Activated B cell treated with CpG ODN at 0.5 μM for 24 hours (primary cell): ENCODE data around the gene NTF3. TPM values are rescaled to one million over a fixed set of nuclear protein-coding genes. Genes with fewer than 3 reads are reported as not detected.

ENCODE experiments used
- ATAC-seq: fragments of 200-7000 bp; cut with Tn5 transposase; one replicate; pipeline ENCODE4 v1.10.0; 2021; ENCODE audit warnings: low read depth, mild to moderate bottlenecking, moderate library complexity
- CTCF ChIA-PET: fragments of 350-600 bp; sonication (Branson Sonifier 250); formaldehyde crosslinking; loops from one replicate; lab custom pipeline; 2021; ENCODE audit warnings: antibody characterized with exemption; lab: Charles Lee
- POLR2A ChIA-PET: fragments of 350-600 bp; sonication (Branson Sonifier 250); formaldehyde crosslinking; loops from one replicate; lab custom pipeline; 2021; ENCODE audit warnings: antibody characterized with exemption; lab: Charles Lee
- DNase-seq: peaks from one replicate; pipeline ENCODE4 v3.0.0; 2022
- H3K27ac Mint-ChIP-seq: one replicate; pipeline ENCODE4 v1.8.0; 2020; ENCODE audit warnings: mixed read lengths
- H3K27me3 Mint-ChIP-seq: one replicate; pipeline ENCODE4 v1.8.0; 2021; ENCODE audit warnings: mixed read lengths
- H3K36me3 Mint-ChIP-seq: one replicate; pipeline ENCODE4 v1.8.0; 2021; ENCODE audit warnings: low read depth, mixed read lengths
- H3K4me1 Mint-ChIP-seq: one replicate; pipeline ENCODE4 v1.8.0; 2021; ENCODE audit warnings: mixed read lengths
- H3K4me3 Mint-ChIP-seq: one replicate; pipeline ENCODE4 v1.8.0; 2020; ENCODE audit warnings: mild to moderate bottlenecking, mixed read lengths
- H3K9me3 Mint-ChIP-seq: one replicate; pipeline ENCODE4 v1.8.0; 2020; ENCODE audit warnings: mixed read lengths
- intact Hi-C: fragments of 100-400 bp; cut with micrococcal nuclease; formaldehyde crosslinking; loops from one replicate; pipeline ENCODE4 v1.15.1; 2024
- total RNA-seq: library from RNA; stranded (reverse); gene quantifications from 2 replicates; pipeline ENCODE4 v1.2.3, GENCODE V29; 2022
- TF ChIP-seq, protein P1 (sequence below): fragments of 200-600 bp; IDR thresholded peaks from one replicate; pipeline ENCODE4 v1.8.0; 2022; ENCODE audit warnings: antibody characterized with exemption, mild to moderate bottlenecking

Gene NTF3
- total RNA-seq, 1 donor from 2014 or later: not detected

DNA sequence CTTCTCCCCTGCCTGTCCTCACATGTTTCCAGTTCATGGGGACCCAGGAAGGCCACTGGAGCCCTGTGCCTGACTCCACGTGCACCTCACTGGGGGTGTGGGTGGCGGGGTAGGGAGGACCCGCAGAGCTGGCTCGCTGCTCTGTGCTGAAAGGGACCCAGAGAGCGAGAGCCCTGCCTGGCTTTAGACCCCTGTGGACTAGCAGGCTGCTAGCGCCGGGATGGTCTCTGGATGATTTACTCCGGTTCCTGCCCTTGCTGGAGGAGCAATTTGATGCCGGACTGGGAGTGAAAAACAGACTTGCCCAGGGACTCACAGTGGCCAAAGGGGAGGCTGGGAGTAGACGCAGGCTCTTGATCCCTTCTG is 49.0 kb downstream of the NTF3 start:
- DNase-seq: no peak
- TF ChIP-seq, protein P1, sequence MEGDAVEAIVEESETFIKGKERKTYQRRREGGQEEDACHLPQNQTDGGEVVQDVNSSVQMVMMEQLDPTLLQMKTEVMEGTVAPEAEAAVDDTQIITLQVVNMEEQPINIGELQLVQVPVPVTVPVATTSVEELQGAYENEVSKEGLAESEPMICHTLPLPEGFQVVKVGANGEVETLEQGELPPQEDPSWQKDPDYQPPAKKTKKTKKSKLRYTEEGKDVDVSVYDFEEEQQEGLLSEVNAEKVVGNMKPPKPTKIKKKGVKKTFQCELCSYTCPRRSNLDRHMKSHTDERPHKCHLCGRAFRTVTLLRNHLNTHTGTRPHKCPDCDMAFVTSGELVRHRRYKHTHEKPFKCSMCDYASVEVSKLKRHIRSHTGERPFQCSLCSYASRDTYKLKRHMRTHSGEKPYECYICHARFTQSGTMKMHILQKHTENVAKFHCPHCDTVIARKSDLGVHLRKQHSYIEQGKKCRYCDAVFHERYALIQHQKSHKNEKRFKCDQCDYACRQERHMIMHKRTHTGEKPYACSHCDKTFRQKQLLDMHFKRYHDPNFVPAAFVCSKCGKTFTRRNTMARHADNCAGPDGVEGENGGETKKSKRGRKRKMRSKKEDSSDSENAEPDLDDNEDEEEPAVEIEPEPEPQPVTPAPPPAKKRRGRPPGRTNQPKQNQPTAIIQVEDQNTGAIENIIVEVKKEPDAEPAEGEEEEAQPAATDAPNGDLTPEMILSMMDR: no peak
- Mint-ChIP-seq H3K4me3 (no peak overlapping the region), H3K27me3 (peaks cover 1% of the 10 kb centered on the region), H3K27ac (no peak overlapping the region), H3K4me1 (peaks cover 18% of the 10 kb centered on the region), H3K9me3 (no peaks in the 10 kb centered on the region), H3K36me3 (no peaks in the 10 kb centered on the region)
- ChIA-PET POLR2A (no interaction called here), CTCF (no interaction called here)
- ATAC-seq: no peak
- intact Hi-C loops: no loop called here

DNA sequence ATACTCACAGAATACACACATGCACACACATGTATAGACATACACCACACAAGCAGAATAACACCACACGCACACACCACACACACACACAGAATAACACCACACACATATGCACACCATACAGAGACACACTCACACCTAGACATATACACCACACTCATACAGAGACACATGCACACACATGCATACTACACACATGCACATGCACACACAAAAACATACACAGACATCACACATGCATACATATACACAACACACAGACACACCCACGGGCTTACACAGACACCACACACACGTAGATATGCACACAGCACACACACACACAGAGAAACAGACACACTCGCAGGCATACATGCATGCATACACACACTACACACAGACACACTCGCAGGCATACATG is 49.7 kb downstream of the NTF3 start:
- ATAC-seq: no peak
- POLR2A ChIA-PET: no interaction called here
- Mint-ChIP-seq H3K4me3 (no peak overlapping the region), H3K36me3 (no peaks in the 10 kb centered on the region), H3K4me1 (peaks cover 18% of the 10 kb centered on the region), H3K9me3 (no peaks in the 10 kb centered on the region), H3K27ac (no peak overlapping the region), H3K27me3 (peaks cover 1% of the 10 kb centered on the region)
- intact Hi-C loops: no loop called here
- TF ChIP-seq, protein P1: no peak
- no peak for DNase-seq
- CTCF ChIA-PET: no interaction called here

DNA sequence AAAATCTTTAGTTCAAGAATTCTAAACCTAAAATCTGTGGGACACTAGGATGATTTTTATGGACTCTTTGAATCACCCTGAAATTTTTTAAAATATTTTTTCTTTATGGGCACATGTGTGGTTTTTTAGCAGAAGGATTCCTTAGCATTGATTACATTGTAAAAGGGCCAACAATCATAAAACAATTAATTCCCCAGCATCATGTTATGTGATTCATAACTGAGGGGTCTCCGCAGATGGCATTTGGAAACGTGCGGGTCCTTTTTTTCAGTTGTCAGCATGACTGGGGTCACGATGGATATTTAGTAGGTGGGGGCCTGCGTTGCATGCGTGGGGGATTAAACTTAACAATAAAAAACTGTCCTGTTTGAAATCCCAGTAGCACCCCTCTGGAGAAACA is 52.5 kb downstream of the NTF3 start:
- DNase-seq (no peak), ATAC-seq (no peak)
- no peaks in the 10 kb centered on the region for H3K9me3 Mint-ChIP-seq
- no peaks in the 10 kb centered on the region for H3K4me1 Mint-ChIP-seq
- TF ChIP-seq, protein P1: no peak
- ChIA-PET POLR2A (no interaction called here), CTCF (no interaction called here)
- no peaks in the 10 kb centered on the region for H3K36me3 Mint-ChIP-seq
- intact Hi-C loops: no loop called here
- H3K27me3 Mint-ChIP-seq: peaks cover 1% of the 10 kb centered on the region
- no peak overlapping the region for H3K27ac Mint-ChIP-seq
- H3K4me3 Mint-ChIP-seq: no peak overlapping the region

DNA sequence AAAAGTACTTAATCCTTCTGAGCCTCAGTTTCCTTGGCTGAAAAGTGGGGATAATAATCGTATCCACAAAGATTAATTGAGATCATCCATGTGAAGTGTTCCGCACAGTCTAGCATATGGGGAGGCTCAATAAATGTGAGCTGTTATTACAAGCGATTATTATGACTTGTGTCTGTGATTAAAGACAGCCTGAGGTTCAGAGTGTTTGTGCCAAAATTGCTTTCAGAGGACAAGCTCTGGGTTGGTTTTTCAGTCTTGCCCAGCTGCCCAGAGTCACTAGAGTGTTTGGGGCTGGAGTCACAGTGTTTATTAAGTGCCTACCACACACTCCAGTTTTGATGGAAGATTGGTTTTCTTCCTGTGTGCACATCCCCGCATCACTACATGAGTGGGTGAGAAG is 53.5 kb downstream of the NTF3 start:
- no peaks in the 10 kb centered on the region for H3K36me3 Mint-ChIP-seq
- no peak for DNase-seq
- no peak overlapping the region for H3K4me3 Mint-ChIP-seq
- POLR2A ChIA-PET: no interaction called here
- TF ChIP-seq, protein P1: no peak
- intact Hi-C loops: no loop called here
- no peaks in the 10 kb centered on the region for H3K9me3 Mint-ChIP-seq
- CTCF ChIA-PET: no interaction called here
- H3K4me1 Mint-ChIP-seq: no peaks in the 10 kb centered on the region
- no peak overlapping the region for H3K27ac Mint-ChIP-seq
- no peak for ATAC-seq
- H3K27me3 Mint-ChIP-seq: peaks cover 1% of the 10 kb centered on the region

DNA sequence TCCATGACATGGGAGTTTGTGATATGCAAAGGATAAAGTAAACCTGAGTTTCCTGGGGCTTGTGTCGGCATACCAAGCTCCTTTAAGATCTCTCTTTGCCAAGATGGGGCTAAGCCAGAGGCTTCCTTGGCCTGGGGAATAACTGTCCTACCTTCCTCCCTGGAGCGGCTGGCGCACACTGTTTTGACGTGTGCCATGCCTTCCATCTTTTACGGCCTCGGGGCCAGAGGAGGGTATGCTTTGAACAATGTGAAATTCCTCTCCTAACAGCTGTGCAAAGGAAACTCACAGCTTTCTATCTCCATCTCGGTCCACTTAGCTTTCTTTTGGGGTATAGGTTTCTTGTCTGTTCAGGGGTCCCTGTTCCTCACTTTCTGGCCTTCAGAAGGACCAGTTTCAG is 55.2 kb downstream of the NTF3 start:
- DNase-seq (no peak), ATAC-seq (no peak)
- intact Hi-C loops: no loop called here
- Mint-ChIP-seq H3K36me3 (no peaks in the 10 kb centered on the region), H3K27me3 (peaks cover 1% of the 10 kb centered on the region), H3K27ac (no peak overlapping the region), H3K4me3 (no peak overlapping the region), H3K9me3 (no peaks in the 10 kb centered on the region), H3K4me1 (no peaks in the 10 kb centered on the region)
- ChIA-PET CTCF (no interaction called here), POLR2A (no interaction called here)
- TF ChIP-seq, protein P1: no peak
